Measurements from ENCODE around the gene C19orf85. TPM values are rescaled to one million over a fixed set of nuclear protein-coding genes. Genes with fewer than 3 reads are reported as not detected.

Gene C19orf85
- total RNA-seq, 2 experiments from 2014 or later, result not detected

DNA sequence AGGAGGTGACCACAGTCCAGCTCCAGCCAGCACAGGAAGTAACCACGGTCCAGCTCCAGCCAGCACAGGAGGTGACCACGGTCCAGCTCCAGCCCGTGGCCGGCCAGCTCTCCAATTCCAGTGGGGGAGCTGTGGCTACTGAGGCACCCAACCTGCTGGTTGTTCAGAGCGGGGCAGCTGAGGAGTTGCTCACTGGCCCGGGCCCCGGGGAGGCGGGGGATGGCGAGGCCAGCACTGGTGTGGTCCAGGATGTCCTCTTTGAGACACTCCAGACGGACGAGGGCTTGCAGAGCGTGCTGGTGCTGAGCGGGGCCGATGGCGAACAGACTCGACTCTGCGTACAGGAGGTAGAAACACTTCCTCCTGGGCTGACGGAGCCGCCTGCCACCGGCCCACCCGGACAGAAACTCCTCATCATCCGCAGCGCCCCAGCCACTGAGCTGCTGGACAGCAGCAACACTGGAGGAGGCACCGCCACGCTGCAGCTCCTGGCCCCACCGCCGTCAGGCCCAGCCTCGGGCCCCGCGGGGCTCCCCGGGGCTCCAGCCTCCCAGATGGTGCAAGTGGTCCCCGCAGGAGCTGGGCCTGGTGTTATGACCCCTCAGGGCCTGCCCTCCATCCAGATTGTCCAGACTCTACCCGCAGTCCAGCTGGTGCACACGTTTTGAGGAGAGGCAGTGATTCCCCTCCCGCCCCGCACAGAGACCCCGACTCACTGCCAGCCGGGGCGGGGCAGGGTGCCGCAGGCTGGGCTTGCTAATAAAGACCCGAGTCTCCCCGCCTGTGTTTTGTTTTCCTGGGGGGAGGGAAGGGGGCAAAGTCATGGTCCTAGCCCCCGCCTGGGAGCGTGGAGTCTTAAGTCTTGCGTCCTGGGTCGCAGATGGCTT is 19.4 kb upstream of the C19orf85 start:
- CTCF ChIA-PET, result interaction anchor here (1.0 to 1.8 kb wide), 2 partner anchors 16 to 20 kb away, joined by 3 to 6 read pairs; no protein-coding TSS in a partner anchor
- intact Hi-C loops (cut with DNase I, micrococcal nuclease), result no loop called here
- peak overlapping the region; percentile 58 for H3K4me3 ChIP-seq (ENCODE audit: low read length)
- H3K27ac ChIP-seq (ENCODE audit: low read depth in 1 of 2, low read length in 2 of 2), result no peak overlapping the region
- Mint-ChIP-seq H3K9me3 (no peaks in the 10 kb centered on the region), H3K4me3 (peak overlapping the region; percentile 4), H3K27ac (no peak overlapping the region), H3K36me3 (ENCODE audit: low read depth) (peaks cover 6% of the 10 kb centered on the region), H3K4me1 (ENCODE audit: low read depth) (peaks cover 20% of the 10 kb centered on the region), H3K27me3 (no peaks in the 10 kb centered on the region)
- TF ChIP-seq, protein P1, sequence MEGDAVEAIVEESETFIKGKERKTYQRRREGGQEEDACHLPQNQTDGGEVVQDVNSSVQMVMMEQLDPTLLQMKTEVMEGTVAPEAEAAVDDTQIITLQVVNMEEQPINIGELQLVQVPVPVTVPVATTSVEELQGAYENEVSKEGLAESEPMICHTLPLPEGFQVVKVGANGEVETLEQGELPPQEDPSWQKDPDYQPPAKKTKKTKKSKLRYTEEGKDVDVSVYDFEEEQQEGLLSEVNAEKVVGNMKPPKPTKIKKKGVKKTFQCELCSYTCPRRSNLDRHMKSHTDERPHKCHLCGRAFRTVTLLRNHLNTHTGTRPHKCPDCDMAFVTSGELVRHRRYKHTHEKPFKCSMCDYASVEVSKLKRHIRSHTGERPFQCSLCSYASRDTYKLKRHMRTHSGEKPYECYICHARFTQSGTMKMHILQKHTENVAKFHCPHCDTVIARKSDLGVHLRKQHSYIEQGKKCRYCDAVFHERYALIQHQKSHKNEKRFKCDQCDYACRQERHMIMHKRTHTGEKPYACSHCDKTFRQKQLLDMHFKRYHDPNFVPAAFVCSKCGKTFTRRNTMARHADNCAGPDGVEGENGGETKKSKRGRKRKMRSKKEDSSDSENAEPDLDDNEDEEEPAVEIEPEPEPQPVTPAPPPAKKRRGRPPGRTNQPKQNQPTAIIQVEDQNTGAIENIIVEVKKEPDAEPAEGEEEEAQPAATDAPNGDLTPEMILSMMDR (IDR thresholded peaks at IDR 0.05), result no peak
- no peak for DNase-seq
- H3K9me3 ChIP-seq (ENCODE audit: control insufficient read depth in 1 of 2, insufficient read depth in 1 of 2, low read length in 2 of 2), result no peaks in the 10 kb centered on the region
- POLR2A ChIA-PET, result interaction anchor here (0.9 to 3.5 kb wide), 4 partner anchors 7 to 145 kb away, joined by 4 to 29 read pairs (median 4); partner anchors contain the start of genes KMT5C and ZNF628
- peaks cover 27% of the 10 kb centered on the region for H3K4me1 ChIP-seq (ENCODE audit: insufficient read depth, low read length)
- ATAC-seq (ENCODE audit: poor library complexity), result no peak
- peaks cover 8% of the 10 kb centered on the region for H3K36me3 ChIP-seq (ENCODE audit: insufficient read depth, low read length)
- peaks cover 0 to 2% of the 10 kb centered on the region in 2 experiments for H3K27me3 ChIP-seq (ENCODE audit: control insufficient read depth in 1 of 2, insufficient read depth in 2 of 2, low read length in 2 of 2)

- Histone ChIP-seq H3K27me3 (ENCODE audit: control insufficient read depth in 1 of 2, insufficient read depth in 2 of 2, low read length in 2 of 2) (no peaks in the 10 kb centered on the region), H3K9me3 (ENCODE audit: control insufficient read depth in 1 of 2, insufficient read depth in 1 of 2, low read length in 2 of 2) (no peaks in the 10 kb centered on the region), H3K4me3 (ENCODE audit: low read length) (no peak overlapping the region), H3K27ac (ENCODE audit: low read depth in 1 of 2, low read length in 2 of 2) (no peak overlapping the region), H3K36me3 (ENCODE audit: insufficient read depth, low read length) (peaks cover 8% of the 10 kb centered on the region), H3K4me1 (ENCODE audit: insufficient read depth, low read length) (peaks cover 31% of the 10 kb centered on the region)
- Mint-ChIP-seq H3K4me3 (no peak overlapping the region), H3K27me3 (no peaks in the 10 kb centered on the region), H3K27ac (no peak overlapping the region), H3K9me3 (no peaks in the 10 kb centered on the region), H3K4me1 (ENCODE audit: low read depth) (peaks cover 28% of the 10 kb centered on the region), H3K36me3 (ENCODE audit: low read depth) (peaks cover 6% of the 10 kb centered on the region)
- CTCF ChIA-PET, result interaction anchor here (1.8 kb wide), 1 partner anchor 21 kb away, joined by 6 read pairs; no protein-coding TSS in a partner anchor
- no peak for DNase-seq
- intact Hi-C loops (cut with DNase I, micrococcal nuclease), result no loop called here
- no peak for ATAC-seq (ENCODE audit: poor library complexity)
- POLR2A ChIA-PET, result no interaction called here
- TF ChIP-seq, protein P1 (IDR thresholded peaks at IDR 0.05), result no peak
These were observed 18.6 kb upstream of the C19orf85 start for GRCh38 chr19:55482967-55483705.

DNA sequence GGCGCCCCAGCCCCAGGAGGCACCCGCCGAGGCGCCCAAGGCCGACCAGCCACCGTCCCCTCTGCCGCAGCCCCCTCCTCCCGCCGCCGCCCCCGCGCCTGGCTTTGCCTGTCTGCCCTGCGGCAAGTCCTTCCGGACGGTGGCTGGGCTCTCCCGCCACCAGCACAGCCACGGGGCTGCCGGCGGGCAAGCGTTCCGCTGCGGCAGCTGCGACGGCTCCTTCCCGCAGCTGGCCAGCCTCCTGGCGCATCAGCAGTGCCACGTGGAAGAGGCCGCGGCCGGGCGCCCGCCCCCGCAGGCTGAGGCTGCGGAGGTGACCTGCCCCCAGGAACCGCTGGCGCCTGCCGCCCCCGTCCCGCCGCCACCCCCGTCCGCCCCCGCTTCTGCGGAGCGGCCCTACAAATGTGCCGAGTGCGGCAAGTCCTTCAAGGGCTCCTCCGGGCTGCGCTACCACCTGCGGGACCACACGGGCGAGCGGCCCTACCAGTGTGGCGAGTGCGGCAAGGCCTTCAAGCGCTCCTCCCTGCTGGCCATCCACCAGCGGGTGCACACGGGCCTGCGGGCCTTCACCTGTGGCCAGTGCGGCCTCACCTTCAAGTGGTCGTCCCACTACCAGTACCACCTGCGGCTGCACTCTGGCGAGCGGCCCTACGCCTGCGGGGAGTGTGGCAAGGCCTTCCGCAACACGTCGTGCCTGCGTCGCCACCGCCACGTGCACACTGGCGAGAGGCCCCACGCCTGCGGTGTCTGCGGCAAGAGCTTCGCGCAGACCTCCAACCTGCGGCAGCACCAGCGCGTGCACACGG is 17.8 kb upstream of the C19orf85 start:
- no peak overlapping the region for H3K4me3 Mint-ChIP-seq
- Histone ChIP-seq H3K36me3 (ENCODE audit: insufficient read depth, low read length) (peaks cover 8% of the 10 kb centered on the region), H3K27ac (ENCODE audit: low read depth in 1 of 2, low read length in 2 of 2) (no peak overlapping the region), H3K4me3 (ENCODE audit: low read length) (no peak overlapping the region), H3K9me3 (ENCODE audit: control insufficient read depth in 1 of 2, insufficient read depth in 1 of 2, low read length in 2 of 2) (no peaks in the 10 kb centered on the region), H3K27me3 (ENCODE audit: control insufficient read depth in 1 of 2, insufficient read depth in 2 of 2, low read length in 2 of 2) (no peaks in the 10 kb centered on the region), H3K4me1 (ENCODE audit: insufficient read depth, low read length) (peaks cover 39% of the 10 kb centered on the region)
- TF ChIP-seq, protein P1 (IDR thresholded peaks at IDR 0.05), result no peak
- H3K36me3 Mint-ChIP-seq (ENCODE audit: low read depth), result peaks cover 6% of the 10 kb centered on the region
- H3K27ac Mint-ChIP-seq, result no peak overlapping the region
- DNase-seq (no peak), ATAC-seq (ENCODE audit: poor library complexity) (no peak)
- peaks cover 34% of the 10 kb centered on the region for H3K4me1 Mint-ChIP-seq (ENCODE audit: low read depth)
- no peaks in the 10 kb centered on the region for H3K9me3 Mint-ChIP-seq
- ChIA-PET CTCF (no interaction called here), POLR2A (no interaction called here)
- H3K27me3 Mint-ChIP-seq, result no peaks in the 10 kb centered on the region
- intact Hi-C loops (cut with DNase I, micrococcal nuclease), result no loop called here
